Endothelial cell of umbilical vein (primary cell): Measurements from ENCODE around the gene TBXT. TPM values are rescaled to one million over a fixed set of nuclear protein-coding genes. Genes with fewer than 3 reads are reported as not detected.

Source experiments
- BruUV-seq: library from RNA; stranded (reverse); fragments of 400-500 nt; replicated peaks from 2 replicates; lab custom pipeline; 2021; lab: Mats Ljungman, UMichigan
- CTCF ChIA-PET: fragments of 300-600, 350-600 bp; sonication (Branson Sonifier 250); formaldehyde crosslinking; loops from one replicate; lab custom pipeline; 2021; ENCODE audit warnings: antibody characterized with exemption, inconsistent platforms; lab: Charles Lee
- POLR2A ChIA-PET: fragments of 300-600, 350-600 bp; sonication (Branson Sonifier 250); formaldehyde crosslinking; loops from one replicate; lab custom pipeline; 2021; ENCODE audit warnings: antibody characterized with exemption, inconsistent platforms; lab: Charles Lee
- DNase-seq: peaks from one replicate; pipeline ENCODE4 v3.0.0-alpha.2; 2011; ENCODE audit warnings: low read depth, low spot score
- FAIRE-seq: peaks from 2 replicates; lab custom pipeline; 2011; peaks lifted over from hg19 to GRCh38; lab: Jason Lieb, UNC
- H2AFZ ChIP-seq: 2 replicates; pipeline ENCODE4 v1.6.0; 2012; ENCODE audit warnings: low read depth, low read length, control low read depth, inconsistent platforms
- H3K27ac ChIP-seq: 2 replicates; pipeline ENCODE4 v1.5.1; 2011; ENCODE audit warnings: low read depth, mild to moderate bottlenecking, control low read depth, low read length, moderate library complexity; ENCODE audit not compliant: insufficient read depth
- H3K27me3 ChIP-seq, 2 experiments: 2 replicates each; pipeline versions ENCODE4 v1.6.0 to v1.6.1; 2011; ENCODE audit warnings: low read length in 2 of 2, mixed read lengths in 1 of 2; ENCODE audit not compliant: control insufficient read depth in 2 of 2, insufficient read depth in 2 of 2
- H3K36me3 ChIP-seq, 2 experiments: 2 replicates in 1 of 2; 3 replicates in 1 of 2; pipeline ENCODE4 v1.5.1; 2011; ENCODE audit warnings: low read length in 2 of 2, mild to moderate bottlenecking in 1 of 2, moderate library complexity in 1 of 2; ENCODE audit not compliant: control insufficient read depth in 2 of 2, insufficient read depth in 2 of 2; ENCODE audit errors: extremely low read depth in 1 of 2
- H3K4me1 ChIP-seq: 3 replicates; pipeline ENCODE4 v1.5.1; 2011; ENCODE audit warnings: mild to moderate bottlenecking, low read length; ENCODE audit not compliant: control insufficient read depth, insufficient read depth; ENCODE audit errors: extremely low read depth
- H3K4me2 ChIP-seq: 2 replicates; pipeline ENCODE4 v1.6.1; 2011; ENCODE audit warnings: low read length, control low read depth, mixed read lengths; ENCODE audit not compliant: insufficient read depth
- H3K4me3 ChIP-seq, 3 experiments: fragments of 200-600 bp in 1 of 3; sonication (generic), shearing (Covaris generic) in 1 of 3; replicated peaks in 1 of 3; 2 replicates each; pipeline ENCODE4 v1.5.1; 2011 to 2016; ENCODE audit warnings: control low read depth in 3 of 3, low read length in 3 of 3, mild to moderate bottlenecking in 2 of 3, inconsistent platforms in 1 of 3, low read depth in 1 of 3, moderate library complexity in 1 of 3; ENCODE audit not compliant: insufficient read depth in 1 of 3
- H3K79me2 ChIP-seq: 2 replicates; pipeline ENCODE4 v1.6.0; 2012; ENCODE audit warnings: low read length, inconsistent platforms; ENCODE audit not compliant: control insufficient read depth, insufficient read depth
- H3K9ac ChIP-seq: replicated peaks from 2 replicates; pipeline ENCODE3; 2011; ENCODE audit warnings: low read length, control low read depth; ENCODE audit not compliant: insufficient read depth; ENCODE audit errors: extremely low read depth
- H3K9me1 ChIP-seq: replicated peaks from 3 replicates; pipeline ENCODE4 v1.6.0; 2011; ENCODE audit warnings: mild to moderate bottlenecking, low read length; ENCODE audit not compliant: control insufficient read depth, insufficient read depth; ENCODE audit errors: extremely low read depth
- H3K9me3 ChIP-seq: replicated peaks from 2 replicates; pipeline ENCODE4 v1.5.1; 2012; ENCODE audit warnings: low read length, inconsistent platforms; ENCODE audit not compliant: control insufficient read depth, insufficient read depth
- H4K20me1 ChIP-seq: replicated peaks from 2 replicates; pipeline ENCODE3; 2011; ENCODE audit warnings: mild to moderate bottlenecking, low read length; ENCODE audit not compliant: control insufficient read depth, insufficient read depth; ENCODE audit errors: extremely low read depth
- EZH2 ChIP-seq: IDR thresholded peaks from 2 replicates; pipeline ENCODE4 v1.6.1; 2012; ENCODE audit warnings: borderline replicate concordance, low read depth, mild to moderate bottlenecking, moderate library complexity, low read length, inconsistent platforms; ENCODE audit not compliant: severe bottlenecking
- FOS ChIP-seq: IDR thresholded peaks from 2 replicates; pipeline ENCODE4 v1.6.1; 2011; ENCODE audit warnings: mild to moderate bottlenecking, low read length, moderate library complexity, borderline replicate concordance; ENCODE audit not compliant: insufficient read depth
- GATA2 ChIP-seq: IDR thresholded peaks from 2 replicates; pipeline ENCODE4 v1.7.0; 2011; ENCODE audit warnings: low read depth, mild to moderate bottlenecking, moderate library complexity, mixed read lengths, low read length; ENCODE audit not compliant: insufficient read length, insufficient read depth
- JUN ChIP-seq: IDR thresholded peaks from 2 replicates; pipeline ENCODE4 v1.6.1; 2011; ENCODE audit warnings: borderline replicate concordance, low read depth; ENCODE audit not compliant: insufficient read length, insufficient read depth
- POLR2A ChIP-seq: IDR thresholded peaks from 2 replicates; pipeline ENCODE4 v1.6.1; 2012; ENCODE audit warnings: low read depth, mild to moderate bottlenecking, control low read depth, low read length
- POLR2AphosphoS5 ChIP-seq: IDR thresholded peaks from 2 replicates; pipeline ENCODE4 v1.6.1; 2012; ENCODE audit warnings: low read depth, mild to moderate bottlenecking, control low read depth, low read length, moderate library complexity; ENCODE audit not compliant: insufficient read depth
- dilution Hi-C: fragments of 300-500 bp; cut with MboI; formaldehyde crosslinking; loops from one replicate; pipeline ENCODE4 v1.15.0; 2019; ENCODE audit warnings: low sequenced_read_pairs; ENCODE audit not compliant: extremely low pct_ligation_motif_present
- intact Hi-C: fragments of 100-400 bp; cut with micrococcal nuclease; formaldehyde crosslinking; loops from one replicate; pipeline ENCODE4 v1.10.0; 2022
- polyA plus RNA-seq, 4 experiments: library from polyadenylated mRNA; depleted of rRNA in 3 of 4; stranded (reverse) in 3 of 4; unstranded in 1 of 4; fragments of >200 nt; gene quantifications; 2 replicates each; pipeline versions ENCODE4 v1.2.1 to v1.2.3, GENCODE V29; 2011 to 2012; ENCODE audit warnings: missing spikeins in 1 of 4
- total RNA-seq: library from RNA; stranded (reverse); gene quantifications from 2 replicates; pipeline ENCODE4 v1.2.3, GENCODE V29; 2021
- TF ChIP-seq, protein P1 (sequence below), 2 donors: IDR thresholded peaks; 1 replicate in 1 of 2; 2 replicates in 1 of 2; pipeline ENCODE4 v1.5.1; 2011; ENCODE audit warnings: low read length in 2 of 2, mild to moderate bottlenecking in 2 of 2, moderate library complexity in 2 of 2, control low read depth in 1 of 2, inconsistent platforms in 1 of 2, low read depth in 1 of 2; ENCODE audit not compliant: insufficient read depth in 1 of 2; ENCODE audit errors: extremely low read depth in 1 of 2

TBXT gene
- total and polyA plus RNA-seq, 2 donors (not counting 3 experiments of a cell fraction or from before 2014, with no cell fraction given): not detected

DNA sequence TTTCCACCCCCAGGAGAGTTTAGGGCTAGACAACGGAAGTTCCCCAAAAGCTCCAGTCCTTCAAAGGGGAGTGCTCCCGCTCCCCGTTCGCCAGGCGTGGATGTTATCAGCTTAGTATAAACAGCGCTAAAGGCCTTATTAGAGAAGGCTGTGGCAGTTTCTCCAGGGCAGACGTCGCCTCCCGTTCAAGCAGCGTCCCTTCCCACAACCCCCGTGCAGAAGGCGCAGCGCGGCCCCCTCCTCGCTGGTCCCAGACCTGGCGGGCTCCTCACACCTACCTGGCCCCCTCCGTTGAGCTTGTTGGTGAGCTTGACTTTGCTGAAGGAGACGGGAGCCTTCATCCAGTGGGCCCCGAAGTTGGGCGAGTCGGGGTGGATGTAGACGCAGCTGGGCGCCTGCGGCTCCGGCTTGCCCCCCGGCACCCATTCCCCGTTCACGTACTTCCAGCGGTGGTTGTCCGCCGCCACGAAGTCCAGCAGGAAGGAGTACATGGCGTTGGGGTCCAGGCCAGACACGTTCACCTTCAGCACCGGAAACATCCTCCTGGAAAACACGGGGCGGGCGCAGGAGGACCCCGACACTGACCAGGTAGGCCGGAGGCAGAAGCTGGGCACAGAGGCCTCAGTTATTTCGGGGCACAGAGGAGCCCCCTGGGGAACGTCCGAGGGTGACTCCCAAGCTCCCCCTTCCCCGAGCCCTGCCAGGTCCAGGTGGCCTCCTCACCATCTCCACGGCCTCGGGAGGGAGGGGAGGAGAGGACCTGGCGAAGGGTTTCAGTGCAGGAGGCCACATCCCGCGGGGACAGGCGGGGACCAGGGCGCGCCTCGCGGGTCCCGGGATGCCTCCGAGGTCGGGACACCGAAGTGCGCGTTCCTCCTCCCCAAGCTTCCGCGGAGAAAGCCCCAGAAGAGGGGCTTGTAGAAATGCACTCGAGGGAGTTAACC is 1.1 kb downstream of the TBXT start:
- no peak overlapping the region for H3K4me3 ChIP-seq
- no peaks in the 10 kb centered on the region for H3K79me2 ChIP-seq
- no peaks in the 10 kb centered on the region for H3K4me1 ChIP-seq
- H3K9me3 ChIP-seq: no peaks in the 10 kb centered on the region
- no peak for DNase-seq
- CTCF ChIA-PET: no interaction called here
- H3K36me3 ChIP-seq: no peaks in the 10 kb centered on the region
- no TSS peak for BruUV-seq
- H2AFZ ChIP-seq: no peak overlapping the region
- TF ChIP-seq, protein P1, sequence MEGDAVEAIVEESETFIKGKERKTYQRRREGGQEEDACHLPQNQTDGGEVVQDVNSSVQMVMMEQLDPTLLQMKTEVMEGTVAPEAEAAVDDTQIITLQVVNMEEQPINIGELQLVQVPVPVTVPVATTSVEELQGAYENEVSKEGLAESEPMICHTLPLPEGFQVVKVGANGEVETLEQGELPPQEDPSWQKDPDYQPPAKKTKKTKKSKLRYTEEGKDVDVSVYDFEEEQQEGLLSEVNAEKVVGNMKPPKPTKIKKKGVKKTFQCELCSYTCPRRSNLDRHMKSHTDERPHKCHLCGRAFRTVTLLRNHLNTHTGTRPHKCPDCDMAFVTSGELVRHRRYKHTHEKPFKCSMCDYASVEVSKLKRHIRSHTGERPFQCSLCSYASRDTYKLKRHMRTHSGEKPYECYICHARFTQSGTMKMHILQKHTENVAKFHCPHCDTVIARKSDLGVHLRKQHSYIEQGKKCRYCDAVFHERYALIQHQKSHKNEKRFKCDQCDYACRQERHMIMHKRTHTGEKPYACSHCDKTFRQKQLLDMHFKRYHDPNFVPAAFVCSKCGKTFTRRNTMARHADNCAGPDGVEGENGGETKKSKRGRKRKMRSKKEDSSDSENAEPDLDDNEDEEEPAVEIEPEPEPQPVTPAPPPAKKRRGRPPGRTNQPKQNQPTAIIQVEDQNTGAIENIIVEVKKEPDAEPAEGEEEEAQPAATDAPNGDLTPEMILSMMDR (IDR thresholded peaks at IDR 0.05; ENCODE audit: extremely low read depth in 1 of 2, insufficient read depth in 1 of 2, low read depth in 1 of 2, low read length in 2 of 2): no peak
- TF ChIP-seq POLR2AphosphoS5 (no peak), JUN (no peak), EZH2 (peak; percentile 19), FOS (no peak), GATA2 (no peak), POLR2A (no peak)
- H3K9ac ChIP-seq: no peak overlapping the region
- dilution Hi-C loops: no loop called here
- no peaks in the 10 kb centered on the region for H4K20me1 ChIP-seq
- peaks cover 42 to 58% of the 10 kb centered on the region in 2 experiments for H3K27me3 ChIP-seq
- POLR2A ChIA-PET: no interaction called here
- no peak overlapping the region for H3K4me2 ChIP-seq
- no peak overlapping the region for H3K27ac ChIP-seq
- FAIRE-seq: no peak
- intact Hi-C loops: no loop called here
- H3K9me1 ChIP-seq: no peaks in the 10 kb centered on the region
